Calu3 (cell line): ENCODE results near the gene DOK7. TPM values are rescaled to one million over a fixed set of nuclear protein-coding genes. Genes with fewer than 3 reads are reported as not detected.

Experiments used
- BruUV-seq: library from RNA; stranded (reverse); fragments of 400-500 nt; replicated peaks from 2 replicates; lab custom pipeline; 2021; lab: Mats Ljungman, UMichigan
- CTCF ChIA-PET: fragments of 300-600 bp; sonication (Branson Sonifier 250); formaldehyde crosslinking; loops from one replicate; lab custom pipeline; 2022; ENCODE audit warnings: antibody characterized with exemption; lab: Charles Lee
- DNase-seq: peaks from one replicate; pipeline ENCODE4 v3.0.0; 2022
- H3K27ac Mint-ChIP-seq: one replicate; pipeline ENCODE4 v1.8.0; 2022; ENCODE audit warnings: mixed read lengths; ENCODE audit not compliant: unreplicated experiment
- H3K27me3 Mint-ChIP-seq: one replicate; pipeline ENCODE4 v1.8.0; 2022; ENCODE audit warnings: mixed read lengths; ENCODE audit not compliant: unreplicated experiment
- H3K36me3 Mint-ChIP-seq: one replicate; pipeline ENCODE4 v1.8.0; 2022; ENCODE audit warnings: mild to moderate bottlenecking, moderate library complexity, mixed read lengths; ENCODE audit not compliant: insufficient read depth, unreplicated experiment
- H3K4me1 Mint-ChIP-seq: one replicate; pipeline ENCODE4 v1.8.0; 2022; ENCODE audit warnings: mild to moderate bottlenecking, low read depth, mixed read lengths; ENCODE audit not compliant: unreplicated experiment
- H3K4me3 Mint-ChIP-seq: one replicate; pipeline ENCODE4 v1.8.0; 2022; ENCODE audit warnings: mild to moderate bottlenecking, low read depth, moderate library complexity, mixed read lengths; ENCODE audit not compliant: unreplicated experiment
- H3K9me3 Mint-ChIP-seq: one replicate; pipeline ENCODE4 v1.8.0; 2022; ENCODE audit warnings: low read depth, mixed read lengths; ENCODE audit not compliant: unreplicated experiment
- CTCF ChIP-seq: fragments of 200-600 bp; IDR thresholded peaks from one replicate; pipeline ENCODE4 v1.8.0; 2022; ENCODE audit warnings: antibody characterized with exemption; ENCODE audit not compliant: unreplicated experiment
- intact Hi-C: fragments of 100-400 bp; cut with micrococcal nuclease; formaldehyde crosslinking; loops from one replicate; pipeline ENCODE4 v1.10.0; 2022; ENCODE audit not compliant: unreplicated experiment
- total RNA-seq: library from RNA; stranded (reverse); gene quantifications from 2 replicates; pipeline ENCODE4 v1.2.3, GENCODE V29; 2022

DOK7 gene
- total RNA-seq, 1 experiment from 2014 or later, result 2.7 TPM

GRCh38 chr4:3512279-3512678 lies 49.2 kb downstream of the DOK7 start:
- TF ChIP-seq CTCF, result no peak
- intact Hi-C loops, result no loop called here
- no peaks in the 10 kb centered on the region for H3K27me3 Mint-ChIP-seq
- DNase-seq, result no peak
- H3K4me3 Mint-ChIP-seq, result no peak overlapping the region
- no peaks in the 10 kb centered on the region for H3K4me1 Mint-ChIP-seq
- H3K36me3 Mint-ChIP-seq, result peaks cover 33% of the 10 kb centered on the region
- H3K27ac Mint-ChIP-seq, result no peak overlapping the region
- H3K9me3 Mint-ChIP-seq, result no peaks in the 10 kb centered on the region
- CTCF ChIA-PET, result no interaction called here
- no TSS peak for BruUV-seq

- CTCF ChIA-PET, result no interaction called here
- no peak for TF ChIP-seq CTCF
- intact Hi-C loops, result no loop called here
- Mint-ChIP-seq H3K4me1 (no peaks in the 10 kb centered on the region), H3K9me3 (no peaks in the 10 kb centered on the region), H3K4me3 (no peak overlapping the region), H3K27ac (no peak overlapping the region), H3K36me3 (peaks cover 29% of the 10 kb centered on the region), H3K27me3 (no peaks in the 10 kb centered on the region)
- BruUV-seq, result no TSS peak
- no peak for DNase-seq
These were observed 49.6 kb downstream of the DOK7 start for GRCh38 chr4:3512719-3513118.

- DNase-seq, result no peak
- CTCF ChIA-PET, result no interaction called here
- no peak overlapping the region for H3K4me3 Mint-ChIP-seq
- no TSS peak for BruUV-seq
- intact Hi-C loops, result no loop called here
- no peaks in the 10 kb centered on the region for H3K9me3 Mint-ChIP-seq
- H3K27ac Mint-ChIP-seq, result no peak overlapping the region
- H3K27me3 Mint-ChIP-seq, result no peaks in the 10 kb centered on the region
- peaks cover 29% of the 10 kb centered on the region for H3K36me3 Mint-ChIP-seq
- no peaks in the 10 kb centered on the region for H3K4me1 Mint-ChIP-seq
- TF ChIP-seq CTCF, result no peak
These were observed 50.7 kb downstream of the DOK7 start for GRCh38 chr4:3513807-3514206.

GRCh38 chr4:3514221-3514780 lies 51.2 kb downstream of the DOK7 start:
- H3K36me3 Mint-ChIP-seq, result peaks cover 29% of the 10 kb centered on the region
- no peak overlapping the region for H3K27ac Mint-ChIP-seq
- H3K9me3 Mint-ChIP-seq, result no peaks in the 10 kb centered on the region
- no peak for DNase-seq
- H3K27me3 Mint-ChIP-seq, result no peaks in the 10 kb centered on the region
- TF ChIP-seq CTCF, result no peak
- CTCF ChIA-PET, result interaction anchor here (0.8 to 1.0 kb wide), 2 partner anchors 168 to 270 kb away, joined by 3 read pairs; no protein-coding TSS in a partner anchor
- no peaks in the 10 kb centered on the region for H3K4me1 Mint-ChIP-seq
- no TSS peak for BruUV-seq
- intact Hi-C loops, result no loop called here
- H3K4me3 Mint-ChIP-seq, result no peak overlapping the region
